Choroid plexus epithelial cell (primary cell): ENCODE results near the gene MUC5B.

Experiments
- DNase-seq: peaks from one replicate; pipeline ENCODE4 v3.0.0-alpha.2; 2010; ENCODE audit warnings: low read depth
- H3K4me3 ChIP-seq: 2 replicates; pipeline ENCODE4 v1.5.1; 2011; ENCODE audit warnings: low read depth, mild to moderate bottlenecking, control low read depth, low read length, moderate library complexity
- CTCF ChIP-seq: conservative IDR thresholded peaks from 2 replicates; pipeline ENCODE4 v1.5.1; 2011; ENCODE audit warnings: low read depth, mild to moderate bottlenecking, control low read depth, inconsistent platforms, low read length, moderate library complexity

The MUC5B gene

GRCh38 chr11:1296287-1296686 lies 73.4 kb downstream of the MUC5B start:
- DNase-seq, result no peak
- TF ChIP-seq CTCF, result no peak

DNA sequence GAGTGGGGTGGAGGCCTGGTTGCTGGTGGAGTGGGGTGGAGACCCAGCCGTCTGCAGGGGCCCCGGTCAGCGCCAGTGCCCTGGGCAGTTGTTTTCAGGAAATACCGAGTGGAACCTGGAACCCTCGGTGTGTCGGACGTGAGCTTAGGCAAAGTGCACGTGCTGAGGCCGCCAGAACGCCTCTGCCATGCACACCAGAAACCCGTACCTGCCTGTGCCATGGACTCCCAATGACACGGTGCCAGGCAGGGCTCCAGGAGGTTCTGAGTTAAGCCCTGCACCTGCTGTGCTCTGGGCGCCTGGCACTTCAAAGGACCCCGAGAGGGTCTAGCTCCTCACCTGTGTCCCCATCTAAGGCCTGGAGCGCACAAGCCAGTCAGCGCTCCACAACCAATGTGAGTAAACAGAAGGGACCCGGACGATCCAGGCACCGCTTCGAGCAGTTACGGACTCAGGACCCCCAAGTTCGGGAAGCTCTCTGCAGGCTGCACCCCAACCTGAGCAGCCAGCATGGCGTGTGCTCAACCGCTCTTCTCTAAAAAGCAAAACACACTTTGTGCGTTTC lies 74.2 kb downstream of the MUC5B start:
- no peak for DNase-seq
- no peak overlapping the region for H3K4me3 ChIP-seq
- TF ChIP-seq CTCF, result no peak

More at GRCh38 chr11:1296287-1296686, 73.4 kb downstream of the MUC5B start:
- no peak overlapping the region for H3K4me3 ChIP-seq

GRCh38 chr11:1297576-1298473 lies 75.0 kb downstream of the MUC5B start:
- no peak for TF ChIP-seq CTCF
- no peak overlapping the region for H3K4me3 ChIP-seq
- DNase-seq, result no peak

- DNase-seq, result peak; percentile 88
- no peak for TF ChIP-seq CTCF
- H3K4me3 ChIP-seq, result no peak overlapping the region
These were observed 76.0 kb downstream of the MUC5B start for GRCh38 chr11:1298695-1299492.

DNA sequence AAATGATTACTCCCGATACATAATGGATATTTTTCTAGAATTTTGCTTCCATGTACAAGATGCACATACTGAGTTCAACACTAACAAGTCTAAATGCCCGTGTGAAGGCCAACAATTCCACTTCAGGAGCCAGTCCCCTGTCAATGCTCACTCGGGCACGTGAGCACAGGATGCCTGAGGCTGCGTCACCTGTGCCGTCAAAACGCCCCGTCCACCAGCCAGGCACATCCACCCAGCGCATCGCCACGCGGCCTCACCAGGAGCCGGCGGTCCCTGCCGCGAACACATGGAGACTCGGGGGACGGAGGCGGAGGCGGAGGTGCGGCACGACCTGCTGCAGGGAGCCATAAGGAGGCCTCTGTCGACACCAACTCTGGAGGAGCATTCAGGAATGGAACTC lies 76.8 kb downstream of the MUC5B start:
- no peak for TF ChIP-seq CTCF
- H3K4me3 ChIP-seq, result no peak overlapping the region
- DNase-seq, result no peak

DNA sequence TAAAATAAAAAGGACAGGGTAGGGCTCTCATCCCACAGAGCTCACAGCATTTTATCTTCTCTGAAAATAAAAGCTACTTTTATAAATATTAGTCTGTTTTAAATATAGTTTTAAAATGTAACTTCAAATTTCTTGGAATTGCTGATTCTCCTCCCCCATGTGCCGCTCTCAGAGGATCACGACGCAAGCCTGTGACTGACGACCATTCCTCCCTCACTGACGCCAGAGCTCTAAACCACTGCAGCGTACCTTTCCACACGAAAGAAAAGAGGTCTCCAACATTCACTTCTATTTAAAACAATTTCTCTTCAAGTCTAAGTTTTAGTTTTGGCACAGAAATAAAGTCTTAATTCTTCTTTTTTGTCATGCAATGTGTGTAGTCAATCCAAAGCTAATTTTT lies 77.3 kb downstream of the MUC5B start:
- H3K4me3 ChIP-seq, result no peak overlapping the region
- no peak for DNase-seq
- no peak for TF ChIP-seq CTCF
